ENCODE results near the gene RBX1.
A peak's percentile ranks its signal among the peaks of the same experiment; 100 is the strongest.
"Not testable (repeated sequence)": the region's sequence is repeated elsewhere in the genome, so short reads cannot be mapped to it uniquely, and the experiment has no call there.

Gene RBX1

GRCh38 chr22:40973144-40973543 is 22.0 kb downstream of the RBX1 start:
- no peak for DNase-seq

- DNase-seq = no peak
These were observed 24.2 kb downstream of the RBX1 start for GRCh38 chr22:40975366-40975765.

GRCh38 chr22:40976866-40977700 is 25.9 kb downstream of the RBX1 start:
- DNase-seq = no peak

DNA sequence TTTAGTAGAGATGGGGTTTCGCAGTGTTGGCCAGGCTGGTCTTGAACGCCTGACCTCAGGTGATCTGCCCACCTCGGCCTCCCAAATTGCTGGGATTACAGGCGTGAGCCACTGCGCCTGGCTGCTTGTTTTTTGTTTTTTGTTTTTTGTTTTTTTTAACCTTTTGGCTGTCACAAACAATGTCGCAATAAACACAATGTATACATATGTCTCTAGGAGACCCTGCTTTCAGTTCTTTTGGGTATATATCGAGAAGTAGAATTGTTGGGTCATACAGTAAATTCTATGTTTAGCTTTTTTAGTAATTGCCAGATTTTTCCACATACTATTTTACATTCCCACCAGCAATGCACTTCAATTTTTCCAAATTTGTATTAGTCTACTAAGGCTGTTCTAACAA is 28.0 kb downstream of the RBX1 start:
- DNase-seq = no peak

DNA sequence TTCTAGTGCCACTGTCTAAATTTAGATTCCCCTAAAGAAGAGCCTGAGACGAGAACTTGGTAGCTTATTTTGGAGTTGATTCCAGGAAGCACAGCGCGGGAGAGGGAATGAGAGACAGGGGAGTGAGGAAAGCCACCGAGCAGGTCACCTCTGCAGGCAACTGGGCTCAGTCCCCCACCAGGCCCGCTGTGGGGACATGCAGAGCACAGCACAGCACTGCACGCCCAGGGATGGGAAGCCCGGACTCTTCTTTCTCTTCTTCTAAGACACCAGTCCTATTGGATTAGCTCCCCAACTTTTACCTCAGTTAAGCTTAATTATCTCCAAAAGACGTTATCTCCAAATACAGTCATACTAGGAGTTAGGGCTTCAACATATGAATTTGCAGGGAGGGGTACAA is 28.7 kb downstream of the RBX1 start:
- DNase-seq = no peak

DNA sequence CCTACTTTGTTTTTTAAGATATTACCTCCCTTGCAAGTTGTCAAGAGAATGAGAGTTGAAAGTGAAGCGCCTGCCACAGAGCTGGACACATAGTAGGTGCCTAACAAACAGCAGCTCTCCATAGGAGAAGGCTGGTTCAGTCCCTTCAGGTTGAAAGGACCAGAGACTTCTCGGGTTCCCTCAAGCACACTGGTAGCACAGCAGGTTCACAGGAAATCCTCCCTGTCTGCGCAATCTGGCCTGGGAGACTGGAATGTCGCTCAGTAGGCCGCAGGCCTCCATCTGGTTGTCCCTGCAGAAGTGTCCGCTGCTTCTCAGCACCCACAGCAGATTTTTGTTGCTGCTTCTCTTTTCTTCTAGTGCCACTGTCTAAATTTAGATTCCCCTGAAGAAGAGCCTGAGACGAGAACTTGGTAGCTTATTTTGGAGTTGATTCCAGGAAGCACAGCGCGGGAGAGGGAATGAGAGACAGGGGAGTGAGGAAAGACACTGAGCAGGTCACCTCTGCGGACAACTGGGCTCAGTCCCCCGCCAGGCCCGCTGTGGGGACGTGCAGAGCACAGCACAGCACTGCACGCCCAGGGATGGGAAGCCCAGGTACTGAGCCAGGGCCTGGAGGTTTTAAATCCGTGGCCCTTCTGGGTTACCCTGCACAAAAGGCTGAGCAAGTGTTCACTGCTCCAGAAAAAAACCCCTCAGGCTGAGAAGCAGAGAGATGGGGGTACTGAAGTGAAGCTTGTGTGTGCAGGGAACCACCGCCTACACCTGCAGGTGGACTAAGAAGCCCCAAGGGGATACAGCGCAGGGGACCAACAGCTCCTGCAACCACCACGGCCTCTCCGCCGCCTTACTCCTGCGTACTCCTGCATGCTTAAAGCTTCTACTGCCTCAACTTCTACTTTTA is 31.6 kb downstream of the RBX1 start:
- DNase-seq = no peak

DNA sequence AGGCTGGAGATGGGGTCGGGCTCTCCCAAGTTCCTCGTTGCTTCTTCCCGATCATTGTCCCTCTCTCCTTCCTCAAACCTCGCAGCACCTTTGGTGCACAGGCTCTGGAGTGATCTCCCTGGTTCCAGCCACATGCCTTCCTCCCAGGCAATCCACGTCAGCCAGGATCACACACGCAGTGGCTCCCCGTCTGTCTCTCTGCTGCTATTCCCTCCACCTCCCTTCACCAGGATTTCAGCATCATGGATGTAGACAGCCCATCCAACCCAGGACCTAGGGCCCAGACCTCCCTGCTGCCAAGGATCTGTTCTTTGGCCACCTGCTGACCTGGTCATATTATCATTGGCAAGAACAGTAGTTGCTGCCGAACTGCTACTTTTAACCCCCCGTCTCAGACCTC is 40.1 kb downstream of the RBX1 start:
- no peak for DNase-seq

- no peak for DNase-seq
These were observed 44.6 kb downstream of the RBX1 start for GRCh38 chr22:40995821-40996220.

DNA sequence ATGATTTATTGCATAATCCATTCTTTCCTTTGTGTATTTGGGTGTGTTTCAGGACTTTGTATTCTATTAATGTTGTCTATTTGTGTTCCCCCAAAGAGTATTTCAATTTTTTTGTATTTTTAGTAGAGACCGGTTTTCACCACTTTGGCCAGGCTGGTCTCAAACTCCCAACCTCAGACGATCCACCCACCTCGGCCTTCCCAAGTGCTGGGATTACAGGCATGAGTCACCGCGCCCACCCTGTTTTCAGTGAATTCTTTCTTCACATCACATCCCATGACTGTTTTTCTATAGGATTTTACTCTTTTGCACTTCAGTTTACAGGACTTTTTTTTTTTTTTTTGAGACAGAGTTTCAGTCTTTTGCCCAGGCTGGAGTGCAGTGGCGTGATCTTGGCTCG is 46.3 kb downstream of the RBX1 start:
- DNase-seq = no peak

DNA sequence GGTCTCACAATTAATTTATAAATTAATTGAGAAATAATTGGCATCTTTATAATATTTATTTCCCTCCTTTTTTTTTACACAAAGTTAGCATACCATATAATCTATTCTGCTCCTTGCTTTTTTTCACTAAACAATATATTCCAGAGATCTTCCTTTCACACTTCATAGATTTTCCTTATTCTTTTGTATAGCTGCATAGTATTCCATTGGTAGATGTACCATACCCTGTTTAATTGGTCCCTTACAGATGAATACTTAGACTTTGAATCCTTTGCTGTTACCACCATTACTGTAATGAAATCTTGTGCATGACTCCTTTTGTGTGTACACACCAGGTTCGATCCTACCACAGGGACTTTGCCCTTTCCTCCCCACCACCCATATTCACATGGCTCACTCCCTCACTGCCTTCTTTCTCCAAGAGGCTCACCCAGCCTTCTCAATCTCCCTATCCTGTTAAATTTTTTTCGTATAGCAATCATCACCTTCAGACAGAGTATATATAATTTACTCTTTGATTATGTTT is 48.9 kb downstream of the RBX1 start:
- DNase-seq = no peak

DNA sequence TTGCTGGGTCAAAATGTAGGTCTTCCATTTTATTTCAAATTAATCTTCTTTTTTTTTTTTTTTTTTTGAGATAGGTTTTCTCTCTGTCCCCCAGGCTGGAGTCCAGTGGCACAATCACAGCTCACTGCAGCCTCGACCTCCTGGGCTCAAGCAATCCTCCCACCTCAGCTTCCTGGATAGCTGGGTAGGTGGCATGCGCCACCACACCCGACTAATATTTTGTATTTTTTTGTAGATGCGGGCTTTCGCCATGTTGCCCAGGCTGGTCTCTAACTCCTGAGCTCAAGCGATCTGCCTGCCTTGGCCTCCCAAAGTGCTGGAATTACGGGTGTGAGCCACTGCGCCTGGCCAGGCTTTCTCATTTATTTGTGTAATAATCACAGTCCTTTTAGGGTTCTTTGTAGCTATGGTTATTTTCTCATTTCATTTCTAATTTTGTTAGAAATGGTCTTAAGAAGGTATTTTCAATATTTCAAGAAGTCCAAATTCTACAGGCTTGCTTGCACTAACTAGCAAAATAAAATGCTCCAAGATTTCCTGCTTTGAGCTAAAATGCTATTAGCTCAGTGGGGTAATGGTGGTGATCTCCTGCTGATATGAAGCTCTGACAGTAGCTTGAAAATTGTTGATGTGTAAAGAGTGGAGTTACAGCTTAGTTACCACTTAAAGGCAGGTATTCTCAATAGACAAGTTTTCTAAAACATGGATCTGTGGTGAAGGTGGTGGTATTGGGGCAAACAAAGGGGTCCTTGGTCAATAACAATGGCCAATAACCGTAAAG is 50.0 kb downstream of the RBX1 start:
- no peak for DNase-seq

DNA sequence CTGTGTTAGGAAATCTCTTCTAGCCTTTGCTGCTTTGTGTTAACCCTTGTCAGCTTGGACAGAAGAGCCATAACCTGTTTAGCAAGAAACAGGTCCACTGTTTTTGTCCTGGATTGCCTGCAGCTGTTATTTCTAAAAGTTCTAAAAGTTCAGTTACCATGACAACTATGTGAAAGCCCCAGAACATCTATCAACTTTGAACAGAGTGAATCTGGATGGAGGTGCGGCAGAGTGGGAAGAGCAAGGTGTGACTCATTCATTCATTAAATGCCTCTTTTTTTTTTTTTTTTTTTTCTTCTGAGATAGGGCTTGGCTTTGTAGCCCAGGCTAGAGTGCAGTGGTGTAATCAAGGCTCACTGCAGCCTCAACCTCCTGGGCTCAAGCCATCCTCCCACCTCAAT is 50.5 kb downstream of the RBX1 start:
- no peak for DNase-seq

DNA sequence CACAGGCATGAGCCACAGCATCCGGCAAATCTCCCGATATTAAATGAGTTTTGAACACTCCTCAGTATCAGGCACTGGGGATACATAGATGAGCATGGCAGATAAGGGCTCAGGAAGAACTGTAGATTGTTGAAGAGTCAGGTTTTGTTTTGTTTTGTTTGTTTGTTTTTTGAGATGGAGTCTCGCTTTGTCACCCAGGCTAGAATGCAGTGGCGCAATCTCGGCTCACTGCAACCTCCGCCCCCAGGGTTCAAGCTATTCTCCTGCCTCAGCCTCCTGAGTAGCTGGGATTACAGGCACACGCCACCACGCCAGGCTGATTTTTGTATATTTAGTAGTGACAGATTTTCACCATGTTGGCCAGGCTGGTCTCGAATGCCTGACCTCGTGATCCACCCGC is 51.2 kb downstream of the RBX1 start:
- not testable (repeated sequence) for DNase-seq

GRCh38 chr22:41003066-41003465 is 51.9 kb downstream of the RBX1 start:
- no peak for DNase-seq

DNA sequence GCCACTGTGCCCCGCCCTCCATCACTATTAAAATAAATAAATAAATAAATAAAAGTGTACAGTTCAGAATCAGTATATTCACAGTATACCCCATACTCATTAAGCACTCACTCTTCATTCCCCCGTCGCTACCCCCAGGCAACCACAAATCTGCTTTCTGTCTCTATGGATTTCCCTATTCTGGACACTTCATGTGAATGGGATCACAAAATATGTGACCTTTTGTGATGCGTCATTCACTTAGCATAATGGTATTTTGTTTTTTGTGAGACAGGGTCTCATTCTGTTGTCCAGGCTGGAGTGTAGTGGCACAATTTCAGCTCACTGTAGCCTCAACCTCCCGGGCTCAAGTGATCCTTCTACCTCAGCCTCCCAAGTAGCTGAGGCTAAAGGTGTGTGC is 52.8 kb downstream of the RBX1 start:
- no peak for DNase-seq

GRCh38 chr22:41009222-41009948 is 58.2 kb downstream of the RBX1 start:
- DNase-seq = no peak

DNA sequence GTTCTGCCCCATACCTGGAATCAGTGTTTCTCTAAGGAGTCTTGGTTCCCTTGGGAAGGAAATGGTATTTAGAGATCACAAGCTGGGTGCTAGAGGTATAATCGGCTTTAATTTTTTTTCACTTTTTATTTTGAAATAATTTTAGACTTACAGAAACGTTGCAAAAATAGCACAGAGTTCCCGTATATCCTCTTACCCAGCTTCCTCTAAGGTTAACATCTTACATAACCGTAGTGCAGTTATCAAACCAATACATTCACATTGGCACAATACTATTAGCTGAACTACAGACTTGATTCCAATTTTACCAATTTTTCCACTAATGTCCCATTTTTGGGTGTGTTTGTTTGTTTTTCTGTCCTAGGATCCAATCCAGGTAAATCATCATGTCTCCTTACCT is 63.8 kb downstream of the RBX1 start:
- DNase-seq = no peak

DNA sequence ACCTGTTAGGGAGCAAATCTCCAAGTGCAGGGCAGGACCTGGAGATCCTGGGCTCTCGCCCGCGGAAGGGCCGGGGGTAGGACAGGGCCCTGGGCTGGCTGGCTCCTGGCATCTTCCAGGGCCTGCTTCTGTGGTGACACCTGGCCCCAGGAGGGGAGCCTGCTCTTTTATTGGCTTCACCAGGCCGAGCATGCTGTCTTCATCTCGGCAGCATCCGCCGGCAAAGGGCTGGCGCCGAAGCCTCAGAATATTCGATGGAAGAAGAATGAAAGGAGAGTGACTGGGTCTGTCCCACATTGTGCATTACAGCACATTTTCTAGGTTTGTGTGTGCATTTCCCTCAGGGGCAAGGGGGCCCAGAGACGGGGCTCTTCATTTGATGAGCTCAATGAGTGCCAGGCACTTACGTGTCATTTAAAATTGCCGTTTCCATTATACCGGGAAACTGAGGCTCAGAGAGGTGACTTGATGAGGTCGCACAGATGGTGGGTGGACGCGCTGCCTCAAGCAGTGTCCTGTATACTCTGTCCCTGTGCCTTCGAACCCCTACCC is 70.0 kb downstream of the RBX1 start:
- DNase-seq = no peak

DNA sequence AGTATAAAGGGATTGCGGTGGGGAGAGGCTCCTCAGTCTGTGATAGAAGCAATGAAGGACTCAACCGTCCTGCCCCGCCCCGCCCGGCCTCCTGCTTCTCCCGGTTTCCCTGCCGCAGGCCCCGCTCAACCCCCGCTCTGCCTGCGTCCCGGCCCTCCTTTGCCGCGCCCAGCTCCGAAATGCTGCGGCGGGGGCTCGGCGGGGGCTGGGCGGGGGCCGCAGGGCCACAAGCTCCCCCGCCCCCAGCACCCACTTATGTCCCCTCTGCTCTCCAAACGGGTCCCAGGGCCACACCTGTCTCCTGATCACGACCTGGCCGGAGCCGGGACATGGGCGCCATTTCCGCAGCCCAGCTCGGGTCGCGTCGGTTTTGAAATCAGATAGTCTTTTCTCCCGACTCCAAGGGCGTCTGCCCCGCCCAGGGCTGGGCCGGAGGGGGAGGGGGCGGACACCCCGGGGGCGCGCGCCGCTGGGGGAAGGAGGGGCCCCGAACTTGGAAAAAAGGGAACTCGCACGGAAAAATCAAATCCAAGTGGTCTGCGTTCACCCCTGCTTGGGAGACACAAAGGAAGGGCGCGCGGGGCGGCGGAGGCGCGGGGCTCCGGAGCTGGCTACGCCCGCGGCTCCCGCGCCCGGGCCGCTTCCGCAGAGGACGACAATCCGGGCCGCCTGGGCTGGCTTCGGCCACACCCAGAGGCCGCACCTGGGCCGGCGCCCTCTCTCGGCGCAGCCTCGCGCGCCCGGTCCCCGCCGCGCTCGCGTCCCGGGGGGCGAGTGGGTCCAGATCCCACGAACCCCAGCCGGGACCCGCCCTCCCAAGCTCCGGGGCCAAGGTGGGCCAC is 70.7 kb downstream of the RBX1 start:
- peak; percentile 14 for DNase-seq

- DNase-seq = peak; percentile 60
These were observed 71.5 kb downstream of the RBX1 start for GRCh38 chr22:41022470-41023298.
